NK-92 (cell line): ENCODE data around the gene HSD17B11.
"Not testable (repeated sequence)": the region's sequence is repeated elsewhere in the genome, so short reads cannot be mapped to it uniquely, and the experiment has no call there.

ENCODE experiments used
- DNase-seq: peaks from one replicate; lab custom pipeline; 2025; ENCODE audit not compliant: unreplicated experiment; lab: John Stamatoyannopoulos, UW

Gene HSD17B11

DNA sequence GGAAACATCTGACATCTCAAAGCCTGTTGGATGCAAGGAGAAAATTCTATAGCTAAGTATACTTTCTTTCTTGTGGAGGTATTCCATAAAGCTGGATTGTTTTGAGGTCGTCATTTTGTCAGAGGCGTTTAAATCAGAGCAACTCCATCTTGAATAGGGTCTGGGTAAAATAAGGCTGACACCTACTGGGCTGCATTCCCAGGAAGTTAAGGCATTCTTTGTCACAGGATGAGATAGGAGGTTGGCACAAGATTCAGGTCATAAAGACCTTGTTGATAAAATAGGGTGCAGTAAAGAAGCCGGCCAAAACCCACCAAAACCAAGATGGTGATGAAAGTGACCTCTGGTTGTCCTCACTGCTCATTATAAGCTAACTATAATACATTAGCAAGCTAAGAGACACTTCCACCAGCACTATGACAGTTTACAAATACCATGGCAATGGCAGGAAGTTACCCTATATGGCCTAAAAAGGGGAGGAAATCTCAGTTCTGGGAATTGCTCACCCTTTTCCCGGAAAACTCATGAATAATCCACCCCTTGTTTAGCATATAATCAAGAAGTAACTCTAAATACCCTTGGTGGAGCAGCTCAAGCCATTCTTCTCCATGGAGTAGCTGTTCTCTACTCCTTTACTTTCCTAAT, 80.2 kb downstream of the HSD17B11 start:
- DNase-seq: no peak

DNA sequence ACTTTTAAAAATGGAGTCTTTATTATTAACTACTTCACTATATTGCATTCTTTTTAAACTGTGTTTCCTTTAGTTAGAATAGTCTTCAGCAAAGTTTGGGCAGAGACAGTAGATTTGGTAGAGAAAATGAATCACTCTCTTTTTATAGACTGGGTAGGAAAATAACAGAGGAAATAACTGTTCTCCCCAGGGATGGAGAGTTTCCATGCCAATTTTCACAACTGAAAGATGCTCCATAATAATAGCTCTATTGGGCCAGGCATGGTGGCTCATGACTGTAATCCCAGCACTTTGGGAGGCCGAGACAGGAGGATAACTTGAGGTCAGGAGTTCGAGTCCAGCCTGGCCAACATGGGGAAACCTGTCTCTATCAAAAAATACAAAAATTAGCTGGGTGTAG, 81.4 kb downstream of the HSD17B11 start:
- DNase-seq: no peak

DNA sequence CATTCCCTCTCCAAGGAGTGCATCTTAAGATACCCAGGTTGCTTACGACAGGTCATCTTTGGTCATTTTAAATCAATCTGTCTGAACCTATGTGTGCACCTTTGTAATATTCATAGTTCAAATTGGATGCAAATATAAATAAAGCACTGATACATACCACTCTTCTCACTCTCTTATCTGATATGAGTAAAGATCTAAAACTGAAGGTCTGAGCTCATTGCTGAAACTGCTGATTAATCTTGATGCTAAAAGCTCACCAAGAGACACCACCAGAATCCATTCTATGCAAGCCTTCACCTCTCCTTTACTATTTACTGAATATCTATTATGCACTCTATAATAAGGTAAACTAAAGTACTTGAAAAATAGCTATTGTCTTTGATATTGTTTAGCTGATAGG, 84.9 kb downstream of the HSD17B11 start:
- DNase-seq: no peak

DNA sequence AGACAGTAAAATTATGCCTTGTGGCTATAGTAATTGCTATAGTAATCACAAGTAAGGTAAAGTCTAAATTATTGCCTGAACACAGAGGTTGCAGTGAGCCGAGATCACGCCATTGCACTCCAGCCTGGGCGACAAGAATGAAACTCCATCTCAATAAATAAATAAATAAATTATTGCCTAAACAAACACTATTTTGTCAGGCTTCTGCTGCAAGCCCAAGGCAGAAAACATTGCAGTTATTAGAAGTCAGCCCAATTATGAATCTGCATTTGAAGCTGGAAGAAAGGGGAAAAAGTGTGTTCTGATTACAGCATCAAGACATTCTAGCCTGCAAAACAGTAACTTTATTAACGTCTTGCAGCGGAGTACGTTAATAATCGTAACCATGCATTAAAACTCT, 85.4 kb downstream of the HSD17B11 start:
- DNase-seq: no peak

DNA sequence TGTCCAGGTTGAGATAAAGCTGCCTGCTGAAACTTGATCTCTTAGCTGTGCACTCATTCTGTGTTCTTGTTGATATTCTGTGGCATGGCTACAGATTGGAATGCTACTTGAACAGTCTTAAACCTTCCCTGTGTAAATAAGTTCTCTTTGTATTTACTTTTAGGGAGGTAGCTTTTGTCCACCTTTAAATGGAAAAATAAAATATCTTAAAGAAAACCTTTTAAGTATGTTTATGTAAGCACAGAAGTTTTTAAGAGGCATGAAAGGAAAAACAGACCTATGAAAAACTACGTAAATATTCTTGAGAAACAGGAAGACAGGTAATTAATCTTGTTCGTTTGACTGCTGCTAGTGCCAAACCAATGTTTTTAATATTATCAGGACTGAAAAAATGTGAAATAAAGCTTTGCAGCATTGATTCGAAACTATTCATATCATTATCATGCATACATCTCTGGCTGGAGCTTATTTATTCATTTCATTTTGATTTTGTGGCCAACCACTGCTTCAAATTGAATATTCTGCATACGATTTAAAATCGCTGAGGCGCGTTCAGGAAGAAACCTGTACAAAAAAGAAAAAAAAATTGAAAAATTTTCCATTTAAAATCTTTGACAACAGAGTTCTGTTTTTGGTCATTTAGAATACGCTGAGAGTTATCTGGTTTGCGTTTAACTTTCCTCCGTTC, 86.1 kb downstream of the HSD17B11 start:
- DNase-seq: no peak

DNA sequence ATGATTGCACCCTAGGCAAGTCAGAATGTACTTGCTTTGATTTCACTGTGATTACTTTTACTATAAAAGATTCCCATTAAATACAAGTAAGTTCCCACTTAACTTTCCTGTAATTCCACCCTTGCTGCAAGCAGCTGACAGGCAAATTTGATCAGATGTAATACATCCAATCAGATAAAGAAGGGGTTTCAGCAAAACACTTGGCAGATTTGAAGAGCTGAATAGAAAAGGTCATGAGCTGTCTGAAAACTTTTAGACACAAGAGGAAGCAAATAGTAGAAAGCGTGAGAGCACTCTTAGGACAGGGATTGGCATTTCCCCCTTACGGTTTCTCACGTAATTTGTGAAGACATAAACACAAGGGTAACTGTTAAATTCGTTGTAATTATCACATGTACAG, 91.1 kb downstream of the HSD17B11 start:
- DNase-seq: no peak

DNA sequence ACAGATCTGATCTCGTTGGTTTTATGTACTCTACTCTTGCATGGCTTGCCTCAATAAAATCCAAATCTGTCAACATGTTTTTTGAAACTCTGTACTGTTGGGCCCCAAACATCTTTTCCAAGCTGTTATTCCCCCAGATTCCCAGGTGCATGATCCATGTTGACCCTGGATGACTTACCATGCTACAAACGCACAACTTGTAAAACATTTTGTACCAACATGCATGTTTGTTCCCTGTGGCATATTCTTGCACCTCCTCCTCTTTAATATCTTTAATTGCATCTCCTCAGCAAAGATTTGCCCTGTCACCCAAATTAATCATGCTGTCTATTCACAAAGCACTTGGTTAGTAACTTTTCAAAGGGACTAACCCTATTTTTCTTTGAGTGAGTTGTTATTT, 92.6 kb downstream of the HSD17B11 start:
- DNase-seq: no peak

DNA sequence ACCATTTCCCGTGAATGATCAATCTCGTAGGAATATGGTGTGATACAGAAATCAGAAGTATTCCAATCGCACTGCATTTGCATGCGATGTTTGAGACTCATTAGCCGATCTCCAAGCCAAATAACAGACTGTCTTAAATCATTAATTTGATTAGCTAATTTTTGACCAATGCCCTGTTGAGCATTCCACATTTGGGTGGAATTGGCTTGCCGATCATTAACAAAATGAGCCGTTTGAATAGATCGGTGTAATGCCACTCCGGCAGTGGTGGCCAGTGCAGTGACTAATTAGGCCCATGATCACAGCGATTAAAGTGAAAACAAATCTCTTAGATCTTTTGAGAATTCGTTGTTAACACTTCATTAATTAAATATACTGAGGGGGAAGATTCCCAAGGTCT, 96.1 kb downstream of the HSD17B11 start:
- not testable (repeated sequence) for DNase-seq

DNA sequence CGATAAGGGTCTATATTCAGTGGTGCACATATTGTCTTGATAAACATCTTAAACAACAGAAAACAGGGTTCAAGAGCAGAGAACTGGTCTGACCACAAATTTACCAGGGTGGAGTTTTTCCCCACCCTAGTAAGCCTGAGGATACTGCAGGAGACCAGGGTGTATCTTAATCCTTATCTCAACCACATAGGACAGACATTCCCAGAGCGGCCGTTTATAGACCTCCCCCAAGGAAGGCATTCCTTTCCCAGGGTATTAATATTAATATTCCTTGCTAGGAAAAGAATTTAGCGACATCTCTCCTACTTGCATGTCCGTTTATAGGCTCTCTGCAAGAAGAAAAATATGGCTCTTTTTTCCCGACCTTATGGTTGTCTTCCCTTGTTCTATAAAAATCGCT, 97.1 kb downstream of the HSD17B11 start:
- DNase-seq: not testable (repeated sequence)

DNA sequence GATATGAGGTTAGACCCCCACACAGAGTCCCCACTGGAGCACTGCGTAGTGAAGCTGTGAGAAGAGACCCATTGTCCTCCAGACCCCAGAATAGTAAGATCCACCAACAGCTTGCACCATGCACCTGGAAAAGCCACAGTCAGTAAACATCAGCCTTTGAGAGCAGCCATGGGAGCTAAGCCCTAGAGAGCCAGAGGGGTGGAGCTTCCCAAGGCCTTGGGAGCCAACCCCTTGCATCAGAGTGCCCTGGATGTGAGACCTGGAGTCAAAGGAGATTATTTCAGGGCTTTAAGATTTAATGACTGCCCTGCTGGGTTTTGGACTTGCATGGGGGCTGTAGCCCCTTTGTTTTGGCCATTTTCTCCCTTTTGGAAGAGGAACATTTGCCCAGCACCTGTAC, 104.0 kb downstream of the HSD17B11 start:
- DNase-seq: no peak
